ENCODE data around the gene BAHCC1. TPM values are rescaled to one million over a fixed set of nuclear protein-coding genes. Genes with fewer than 3 reads are reported as not detected.

The BAHCC1 gene
- total and polyA plus RNA-seq, 9 of the 15 experiments (the other 6 are each of a cell fraction or from before 2014, with no cell fraction given) = 0.14 to 26.9 (median 5.0) TPM

DNA sequence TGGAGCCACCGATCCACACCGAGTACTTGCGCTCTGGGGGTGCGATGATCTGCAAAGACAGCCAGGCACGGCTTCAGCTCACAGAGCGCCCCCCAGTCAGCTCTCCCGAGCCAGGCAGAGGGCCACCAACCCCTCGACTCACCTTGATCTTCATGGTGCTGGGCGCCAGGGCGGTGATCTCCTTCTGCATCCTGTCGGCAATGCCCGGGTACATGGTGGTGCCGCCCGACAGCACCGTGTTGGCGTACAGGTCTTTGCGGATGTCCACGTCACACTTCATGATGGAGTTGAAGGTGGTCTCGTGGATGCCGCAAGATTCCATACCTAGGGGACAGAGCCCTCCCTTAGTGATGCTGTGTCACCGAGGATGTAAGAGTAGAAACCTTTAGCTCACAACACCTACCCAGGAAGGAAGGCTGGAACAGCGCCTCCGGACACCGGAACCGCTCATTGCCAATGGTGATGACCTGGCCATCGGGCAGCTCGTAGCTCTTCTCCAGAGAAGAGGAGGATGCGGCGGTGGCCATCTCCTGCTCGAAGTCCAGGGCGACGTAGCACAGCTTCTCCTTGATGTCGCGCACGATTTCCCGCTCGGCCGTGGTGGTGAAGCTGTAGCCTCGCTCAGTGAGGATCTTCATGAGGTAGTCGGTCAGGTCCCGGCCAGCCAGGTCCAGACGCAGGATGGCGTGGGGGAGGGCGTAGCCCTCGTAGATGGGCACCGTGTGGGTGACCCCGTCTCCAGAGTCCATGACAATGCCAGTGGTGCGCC is 115.7 kb downstream of the BAHCC1 start (continued):
- TF ChIP-seq PRDM10 (IDR thresholded peaks at IDR 0.05; ENCODE audit: partially characterized antibody) (no peak), ZNF717 (CRISPR knock-in tag; IDR thresholded peaks at IDR 0.05) (no peak), MCM3 (IDR thresholded peaks at IDR 0.05) (no peak), HCFC1 (IDR thresholded peaks at IDR 0.05; ENCODE audit: low read depth, low read length) (no peak), ZNF174 (CRISPR knock-in tag; IDR thresholded peaks at IDR 0.05) (no peak), FUS (optimal IDR thresholded peaks at IDR 0.05; ENCODE audit: low read depth, low read length) (no peak), CHAMP1 (IDR thresholded peaks at IDR 0.05) (no peak), ZKSCAN3 (CRISPR knock-in tag; IDR thresholded peaks at IDR 0.05) (no peak), TFAP4 (CRISPR knock-in tag; IDR thresholded peaks at IDR 0.05; ENCODE audit: borderline replicate concordance) (peak; percentile 61), RFX5 (IDR thresholded peaks at IDR 0.05; ENCODE audit: low read depth, low read length) (no peak), SNIP1 (IDR thresholded peaks at IDR 0.05; ENCODE audit: low read depth) (no peak), NR2F6 (CRISPR knock-in tag; IDR thresholded peaks at IDR 0.05) (no peak)
- TF ChIP-seq, protein P1, sequence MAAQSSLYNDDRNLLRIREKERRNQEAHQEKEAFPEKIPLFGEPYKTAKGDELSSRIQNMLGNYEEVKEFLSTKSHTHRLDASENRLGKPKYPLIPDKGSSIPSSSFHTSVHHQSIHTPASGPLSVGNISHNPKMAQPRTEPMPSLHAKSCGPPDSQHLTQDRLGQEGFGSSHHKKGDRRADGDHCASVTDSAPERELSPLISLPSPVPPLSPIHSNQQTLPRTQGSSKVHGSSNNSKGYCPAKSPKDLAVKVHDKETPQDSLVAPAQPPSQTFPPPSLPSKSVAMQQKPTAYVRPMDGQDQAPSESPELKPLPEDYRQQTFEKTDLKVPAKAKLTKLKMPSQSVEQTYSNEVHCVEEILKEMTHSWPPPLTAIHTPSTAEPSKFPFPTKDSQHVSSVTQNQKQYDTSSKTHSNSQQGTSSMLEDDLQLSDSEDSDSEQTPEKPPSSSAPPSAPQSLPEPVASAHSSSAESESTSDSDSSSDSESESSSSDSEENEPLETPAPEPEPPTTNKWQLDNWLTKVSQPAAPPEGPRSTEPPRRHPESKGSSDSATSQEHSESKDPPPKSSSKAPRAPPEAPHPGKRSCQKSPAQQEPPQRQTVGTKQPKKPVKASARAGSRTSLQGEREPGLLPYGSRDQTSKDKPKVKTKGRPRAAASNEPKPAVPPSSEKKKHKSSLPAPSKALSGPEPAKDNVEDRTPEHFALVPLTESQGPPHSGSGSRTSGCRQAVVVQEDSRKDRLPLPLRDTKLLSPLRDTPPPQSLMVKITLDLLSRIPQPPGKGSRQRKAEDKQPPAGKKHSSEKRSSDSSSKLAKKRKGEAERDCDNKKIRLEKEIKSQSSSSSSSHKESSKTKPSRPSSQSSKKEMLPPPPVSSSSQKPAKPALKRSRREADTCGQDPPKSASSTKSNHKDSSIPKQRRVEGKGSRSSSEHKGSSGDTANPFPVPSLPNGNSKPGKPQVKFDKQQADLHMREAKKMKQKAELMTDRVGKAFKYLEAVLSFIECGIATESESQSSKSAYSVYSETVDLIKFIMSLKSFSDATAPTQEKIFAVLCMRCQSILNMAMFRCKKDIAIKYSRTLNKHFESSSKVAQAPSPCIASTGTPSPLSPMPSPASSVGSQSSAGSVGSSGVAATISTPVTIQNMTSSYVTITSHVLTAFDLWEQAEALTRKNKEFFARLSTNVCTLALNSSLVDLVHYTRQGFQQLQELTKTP (IDR thresholded peaks at IDR 0.05; ENCODE audit: low read depth in 1 of 2, partially characterized antibody in 2 of 2) = no peak
- TF ChIP-seq, protein P2, sequence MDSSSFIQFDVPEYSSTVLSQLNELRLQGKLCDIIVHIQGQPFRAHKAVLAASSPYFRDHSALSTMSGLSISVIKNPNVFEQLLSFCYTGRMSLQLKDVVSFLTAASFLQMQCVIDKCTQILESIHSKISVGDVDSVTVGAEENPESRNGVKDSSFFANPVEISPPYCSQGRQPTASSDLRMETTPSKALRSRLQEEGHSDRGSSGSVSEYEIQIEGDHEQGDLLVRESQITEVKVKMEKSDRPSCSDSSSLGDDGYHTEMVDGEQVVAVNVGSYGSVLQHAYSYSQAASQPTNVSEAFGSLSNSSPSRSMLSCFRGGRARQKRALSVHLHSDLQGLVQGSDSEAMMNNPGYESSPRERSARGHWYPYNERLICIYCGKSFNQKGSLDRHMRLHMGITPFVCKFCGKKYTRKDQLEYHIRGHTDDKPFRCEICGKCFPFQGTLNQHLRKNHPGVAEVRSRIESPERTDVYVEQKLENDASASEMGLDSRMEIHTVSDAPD (CRISPR knock-in tag; IDR thresholded peaks at IDR 0.05) = no peak
